ENCODE results near the gene INPP5D.

INPP5D gene

GRCh38 chr2:233075141-233075965, 15.2 kb downstream of the INPP5D start:
- TF ChIP-seq CTCF (IDR thresholded peaks at IDR 0.05; ENCODE audit: poor library complexity, severe bottlenecking): no peak
- no peaks in the 10 kb centered on the region for H3K4me1 ChIP-seq (ENCODE audit: insufficient read depth, poor library complexity, severe bottlenecking)
- H3K27ac ChIP-seq (ENCODE audit: poor library complexity, severe bottlenecking): no peak overlapping the region
- ATAC-seq (ENCODE audit: low read depth) (no peak), DNase-seq (ENCODE audit: low spot score) (no peak)
- H3K9me3 ChIP-seq (ENCODE audit: severe bottlenecking): no peaks in the 10 kb centered on the region
- H3K36me3 ChIP-seq (ENCODE audit: low read depth): no peaks in the 10 kb centered on the region
- H3K4me3 ChIP-seq (ENCODE audit: severe bottlenecking): no peak overlapping the region
- H3K27me3 ChIP-seq (ENCODE audit: insufficient read depth, poor library complexity, severe bottlenecking): no peaks in the 10 kb centered on the region

- no peak overlapping the region for H3K27ac ChIP-seq (ENCODE audit: poor library complexity, severe bottlenecking)
- no peaks in the 10 kb centered on the region for H3K9me3 ChIP-seq (ENCODE audit: severe bottlenecking)
- ATAC-seq (ENCODE audit: low read depth): no peak
- no peak overlapping the region for H3K4me3 ChIP-seq (ENCODE audit: severe bottlenecking)
- no peaks in the 10 kb centered on the region for H3K4me1 ChIP-seq (ENCODE audit: insufficient read depth, poor library complexity, severe bottlenecking)
- no peak for DNase-seq (ENCODE audit: low spot score)
- H3K36me3 ChIP-seq (ENCODE audit: low read depth): no peaks in the 10 kb centered on the region
- H3K27me3 ChIP-seq (ENCODE audit: insufficient read depth, poor library complexity, severe bottlenecking): no peaks in the 10 kb centered on the region
- no peak for TF ChIP-seq CTCF (IDR thresholded peaks at IDR 0.05; ENCODE audit: poor library complexity, severe bottlenecking)
Measured at GRCh38 chr2:233075966-233076339, 15.8 kb downstream of the INPP5D start.

- H3K27ac ChIP-seq (ENCODE audit: poor library complexity, severe bottlenecking): no peak overlapping the region
- H3K27me3 ChIP-seq (ENCODE audit: insufficient read depth, poor library complexity, severe bottlenecking): no peaks in the 10 kb centered on the region
- no peaks in the 10 kb centered on the region for H3K9me3 ChIP-seq (ENCODE audit: severe bottlenecking)
- H3K36me3 ChIP-seq (ENCODE audit: low read depth): no peaks in the 10 kb centered on the region
- no peaks in the 10 kb centered on the region for H3K4me1 ChIP-seq (ENCODE audit: insufficient read depth, poor library complexity, severe bottlenecking)
- H3K4me3 ChIP-seq (ENCODE audit: severe bottlenecking): no peak overlapping the region
- ATAC-seq (ENCODE audit: low read depth) (no peak), DNase-seq (ENCODE audit: low spot score) (no peak)
- TF ChIP-seq CTCF (IDR thresholded peaks at IDR 0.05; ENCODE audit: poor library complexity, severe bottlenecking): no peak
Measured at GRCh38 chr2:233076749-233077148, 16.6 kb downstream of the INPP5D start.

GRCh38 chr2:233079473-233079877, 19.3 kb downstream of the INPP5D start:
- Histone ChIP-seq H3K4me3 (ENCODE audit: severe bottlenecking) (no peak overlapping the region), H3K36me3 (ENCODE audit: low read depth) (no peaks in the 10 kb centered on the region), H3K27me3 (ENCODE audit: insufficient read depth, poor library complexity, severe bottlenecking) (no peaks in the 10 kb centered on the region), H3K9me3 (ENCODE audit: severe bottlenecking) (no peaks in the 10 kb centered on the region), H3K27ac (ENCODE audit: poor library complexity, severe bottlenecking) (no peak overlapping the region), H3K4me1 (ENCODE audit: insufficient read depth, poor library complexity, severe bottlenecking) (no peaks in the 10 kb centered on the region)
- TF ChIP-seq CTCF (IDR thresholded peaks at IDR 0.05; ENCODE audit: poor library complexity, severe bottlenecking): no peak
- ATAC-seq (ENCODE audit: low read depth) (no peak), DNase-seq (ENCODE audit: low spot score) (no peak)
